HepG2 (cell line): ENCODE results near the gene GLCE. TPM values are rescaled to one million over a fixed set of nuclear protein-coding genes. Genes with fewer than 3 reads are reported as not detected.
A peak's percentile ranks its signal among the peaks of the same experiment; 100 is the strongest.

ENCODE experiments used
- ATAC-seq: fragments of 200-7000 bp; cut with Tn5 transposase; 3 replicates; pipeline ENCODE4 v1.9.1; 2020; ENCODE audit warnings: mild to moderate bottlenecking, moderate library complexity
- BruUV-seq: library from RNA; stranded (reverse); fragments of 400-500 nt; replicated peaks from 2 replicates; lab custom pipeline; 2021; lab: Mats Ljungman, UMichigan
- CTCF ChIA-PET: fragments of 300-600 bp; formaldehyde crosslinking; extraction: SDS; loops from one replicate; lab custom pipeline; 2021; ENCODE audit warnings: low total read pairs, inconsistent platforms, low intra/inter-chr PET ratio; lab: Yijun Ruan, JAX
- POLR2A ChIA-PET: fragments of 350-600 bp; sonication (Branson Sonifier 250); formaldehyde crosslinking; loops from one replicate; lab custom pipeline; 2020; ENCODE audit warnings: antibody characterized with exemption, inconsistent platforms; lab: Yijun Ruan, JAX
- DNase-seq: peaks from one replicate; pipeline ENCODE4 v3.0.0-alpha.2; 2015; ENCODE audit warnings: low spot score
- FAIRE-seq: peaks from 3 replicates; lab custom pipeline; 2011; peaks lifted over from hg19 to GRCh38; lab: Jason Lieb, UNC
- H2AFZ ChIP-seq: one replicate; pipeline ENCODE4 v1.6.1; 2011; ENCODE audit warnings: low read length, inconsistent platforms
- H3K27ac ChIP-seq: fragments of 300-600 bp; 3 replicates; pipeline ENCODE4 v1.8.0; 2011; ENCODE audit warnings: mixed run types, mild to moderate bottlenecking, mixed read lengths, low read length, inconsistent platforms; ENCODE audit not compliant: insufficient read depth; ENCODE audit errors: extremely low read length
- H3K27me3 ChIP-seq, 2 experiments: fragments of 200-600 bp in 1 of 2; 2 replicates in 1 of 2; 3 replicates in 1 of 2; pipeline versions ENCODE4 v1.6.0 to v1.8.0; 2011; ENCODE audit warnings: low read length in 2 of 2, mild to moderate bottlenecking in 2 of 2, moderate library complexity in 2 of 2, inconsistent platforms in 1 of 2; ENCODE audit not compliant: insufficient read depth in 2 of 2, control insufficient read depth in 1 of 2
- H3K36me3 ChIP-seq, 2 experiments: fragments of 200-600 bp in 1 of 2; replicated peaks in 1 of 2; 2 replicates in 1 of 2; 3 replicates in 1 of 2; pipeline versions ENCODE4 v1.5.1 to v1.8.0; 2011; ENCODE audit warnings: low read length in 2 of 2, inconsistent platforms in 1 of 2; ENCODE audit not compliant: insufficient read depth in 2 of 2, control insufficient read depth in 1 of 2
- H3K4me1 ChIP-seq: 2 replicates; pipeline ENCODE4 v1.5.1; 2012; ENCODE audit warnings: low read length, inconsistent platforms; ENCODE audit not compliant: insufficient read depth
- H3K4me2 ChIP-seq: 2 replicates; pipeline ENCODE4 v1.6.0; 2011; ENCODE audit warnings: low read depth, low read length, inconsistent platforms
- H3K4me3 ChIP-seq, 3 experiments: fragments of 200-600 bp in 1 of 3; sonication (generic), shearing (Covaris generic) in 1 of 3; replicated peaks in 1 of 3; 2 replicates each; pipeline ENCODE4 v1.5.1; 2011 to 2016; ENCODE audit warnings: low read length in 3 of 3, inconsistent platforms in 2 of 3, low read depth in 2 of 3, mild to moderate bottlenecking in 2 of 3, control low read depth in 1 of 3, mixed read lengths in 1 of 3; ENCODE audit not compliant: insufficient read depth in 1 of 3
- H3K79me2 ChIP-seq: one replicate; pipeline ENCODE4 v1.6.1; 2011; ENCODE audit warnings: low read length, inconsistent platforms; ENCODE audit not compliant: insufficient read depth
- H3K9ac ChIP-seq: 2 replicates; pipeline ENCODE4 v1.6.0; 2011; ENCODE audit warnings: mild to moderate bottlenecking, low read depth, low read length, inconsistent platforms; ENCODE audit not compliant: insufficient read depth
- H3K9me3 ChIP-seq: 2 replicates; pipeline ENCODE4 v1.5.1; 2012; ENCODE audit warnings: mild to moderate bottlenecking, low read length
- H4K20me1 ChIP-seq: 2 replicates; pipeline ENCODE4 v1.6.0; 2011; ENCODE audit warnings: inconsistent platforms, mild to moderate bottlenecking, low read length, moderate library complexity; ENCODE audit not compliant: insufficient read depth
- ATAD3A ChIP-seq: sonication (generic); formaldehyde crosslinking; IDR thresholded peaks from 2 replicates; pipeline ENCODE4 v1.4.0; 2020; ENCODE audit warnings: missing genetic modification reagents
- DRAP1 ChIP-seq: IDR thresholded peaks from 2 replicates; pipeline ENCODE4 v1.6.1; 2016; ENCODE audit warnings: missing genetic modification reagents, missing compliant biosample characterization
- ELK4 ChIP-seq: sonication (generic); formaldehyde crosslinking; IDR thresholded peaks from 2 replicates; pipeline ENCODE4 v1.9.0; 2021; ENCODE audit warnings: missing genetic modification reagents, borderline replicate concordance
- KDM5B ChIP-seq: sonication (generic); formaldehyde crosslinking; IDR thresholded peaks from 2 replicates; pipeline ENCODE4 v1.4.0; 2020; ENCODE audit warnings: missing genetic modification reagents, mild to moderate bottlenecking, borderline replicate concordance
- KLF15 ChIP-seq: sonication (generic); formaldehyde crosslinking; IDR thresholded peaks from 2 replicates; pipeline ENCODE4 v1.8.1; 2023; ENCODE audit warnings: borderline replicate concordance, mild to moderate bottlenecking, inconsistent platforms, missing genetic modification reagents, mixed read lengths
- NCOA1 ChIP-seq: sonication (generic); formaldehyde crosslinking; IDR thresholded peaks from 2 replicates; pipeline ENCODE4 v1.9.0; 2021; ENCODE audit warnings: missing genetic modification reagents
- NKX3-1 ChIP-seq: sonication (generic); formaldehyde crosslinking; IDR thresholded peaks from 2 replicates; pipeline ENCODE4 v1.5.0; 2020; ENCODE audit warnings: missing genetic modification reagents
- RFXANK ChIP-seq: IDR thresholded peaks from 2 replicates; pipeline ENCODE4 v1.6.1; 2016
- SMC3 ChIP-seq: IDR thresholded peaks from 2 replicates; pipeline ENCODE4 v1.6.1; 2011; ENCODE audit warnings: low read length, improper control_type of control experiment
- SP140L ChIP-seq: sonication (generic); formaldehyde crosslinking; IDR thresholded peaks from 2 replicates; pipeline ENCODE4 v1.4.0; 2020; ENCODE audit warnings: missing genetic modification reagents, borderline replicate concordance
- SP5 ChIP-seq: IDR thresholded peaks from 2 replicates; pipeline ENCODE4 v1.6.1; 2016; ENCODE audit warnings: low read depth, borderline replicate concordance
- TBL1XR1 ChIP-seq: fragments of 150-350 bp; IDR thresholded peaks from 2 replicates; pipeline ENCODE4 v1.6.1; 2014; ENCODE audit warnings: borderline replicate concordance, low read length; ENCODE audit not compliant: partially characterized antibody
- TSC22D2 ChIP-seq: sonication (generic); formaldehyde crosslinking; IDR thresholded peaks from 2 replicates; pipeline ENCODE4 v1.5.1; 2020; ENCODE audit warnings: missing genetic modification reagents, mild to moderate bottlenecking, borderline replicate concordance
- ZNF703 ChIP-seq: sonication (generic); formaldehyde crosslinking; IDR thresholded peaks from 2 replicates; pipeline ENCODE4 v1.5.1; 2020; ENCODE audit warnings: missing genetic modification reagents, mild to moderate bottlenecking, moderate library complexity, borderline replicate concordance
- ZNF724P ChIP-seq: sonication (generic); formaldehyde crosslinking; IDR thresholded peaks from 2 replicates; pipeline ENCODE4 v1.8.0; 2022; ENCODE audit warnings: missing genetic modification reagents, borderline replicate concordance
- in situ Hi-C: cut with HindIII; loops from 2 replicates; pipeline ENCODE4 v1.10.0; 2017; ENCODE audit warnings: low pct_unique_long_range_greater_than_20kb; ENCODE audit not compliant: extremely low pct_ligation_motif_present
- intact Hi-C: fragments of 100-400 bp; cut with micrococcal nuclease; formaldehyde crosslinking; loops from one replicate; pipeline ENCODE4 v1.10.0; 2022; ENCODE audit not compliant: unreplicated experiment
- polyA plus RNA-seq, 8 experiments: library from polyadenylated mRNA; depleted of rRNA in 3 of 8; stranded (reverse) in 7 of 8; unstranded in 1 of 8; fragments of >200 nt; fragmentation: Illumina TruSeq in 4 of 8; extraction: Trizol in 4 of 8; gene quantifications; 2 replicates each; pipeline versions ENCODE4 v1.2.1 to v1.2.3, GENCODE V29; 2011 to 2016; ENCODE audit warnings: low read depth in 4 of 8, missing spikeins in 1 of 8, mixed read lengths in 1 of 8; ENCODE audit not compliant: insufficient read depth in 1 of 8
- total RNA-seq, 5 experiments: library from RNA; depleted of rRNA; stranded (reverse); fragments of >200 nt; fragmentation: Illumina TruSeq; extraction: Trizol; gene quantifications; 2 replicates each; pipeline ENCODE4 v1.2.3, GENCODE V29; 2016; ENCODE audit warnings: low read depth in 1 of 5
- TF ChIP-seq, protein P1 (sequence below): IDR thresholded peaks from 2 replicates; pipeline ENCODE4 v1.6.1; 2016; ENCODE audit warnings: missing biosample characterization, missing genetic modification reagents, low read depth
- TF ChIP-seq, protein P2 (sequence below): sonication (generic); formaldehyde crosslinking; IDR thresholded peaks from 2 replicates; pipeline ENCODE4 v1.5.1; 2020; ENCODE audit warnings: mild to moderate bottlenecking, missing genetic modification reagents, moderate library complexity
- TF ChIP-seq, protein P3 (sequence below): sonication (generic); formaldehyde crosslinking; IDR thresholded peaks from 2 replicates; pipeline ENCODE4 v1.4.0; 2020; ENCODE audit warnings: missing genetic modification reagents

The GLCE gene
- total and polyA plus RNA-seq, 2 of the 13 experiments (the other 11 are each of a cell fraction or from before 2014, with no cell fraction given): 12.9 to 23.4 TPM

DNA sequence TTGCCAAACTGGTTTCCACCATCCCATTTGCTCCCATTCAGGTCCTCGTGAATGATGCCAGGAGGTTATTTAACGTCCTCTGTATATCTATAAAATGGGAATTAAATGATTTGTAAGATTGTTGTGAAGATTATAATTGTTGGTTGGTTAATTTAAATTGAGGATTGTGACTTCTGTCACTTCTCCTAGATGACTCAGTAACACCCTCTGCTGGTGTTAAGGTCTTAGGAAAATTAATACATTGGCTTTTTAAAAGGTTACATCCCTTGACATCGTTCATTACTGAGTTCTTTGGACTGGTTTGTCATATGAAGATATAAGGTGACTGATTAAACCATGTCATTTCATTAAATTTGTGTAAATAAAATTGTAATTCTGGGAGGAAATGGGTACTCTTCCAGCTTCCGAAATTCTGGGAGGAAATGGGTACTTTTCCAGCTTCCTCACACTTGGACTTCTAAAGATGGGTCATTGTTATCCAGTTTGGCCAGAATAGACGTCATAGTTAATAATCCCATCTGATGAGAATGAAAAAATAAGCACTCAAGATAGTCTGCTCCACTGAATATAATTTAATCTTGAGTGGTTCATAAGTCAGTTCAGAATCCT lies 105.0 kb downstream of the GLCE start (continued):
- TF ChIP-seq, protein P1, sequence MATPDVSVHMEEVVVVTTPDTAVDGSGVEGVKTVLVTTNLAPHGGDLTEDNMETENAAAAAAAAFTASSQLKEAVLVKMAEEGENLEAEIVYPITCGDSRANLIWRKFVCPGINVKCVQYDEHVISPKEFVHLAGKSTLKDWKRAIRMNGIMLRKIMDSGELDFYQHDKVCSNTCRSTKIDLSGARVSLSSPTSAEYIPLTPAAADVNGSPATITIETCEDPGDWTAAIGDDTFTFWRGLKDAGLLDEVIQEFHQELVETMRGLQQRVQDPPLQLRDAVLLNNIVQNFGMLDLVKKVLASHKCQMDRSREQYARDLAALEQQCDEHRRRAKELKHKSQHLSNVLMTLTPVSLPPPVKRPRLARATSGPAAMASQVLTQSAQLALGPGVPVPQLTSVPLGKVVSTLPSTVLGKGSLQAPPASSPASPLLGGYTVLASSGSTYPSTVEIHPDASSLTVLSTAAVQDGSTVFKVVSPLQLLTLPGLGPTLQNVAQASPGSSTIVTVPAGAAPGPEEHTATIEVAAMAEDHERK: no peak
- no peak for TF ChIP-seq ZNF703
- no peak for TF ChIP-seq KDM5B (CRISPR knock-in tag)
- TF ChIP-seq SMC3: peak; percentile 69
- no peak for TF ChIP-seq NCOA1 (CRISPR knock-in tag)
- TF ChIP-seq DRAP1 (CRISPR knock-in tag): no peak
- TF ChIP-seq TSC22D2: no peak
- TF ChIP-seq SP140L (CRISPR knock-in tag): no peak

- ATAC-seq (no peak), DNase-seq (no peak), FAIRE-seq (no peak)
- Histone ChIP-seq H3K36me3 (no peaks in the 10 kb centered on the region; a peak in 1 of 5 replicates), H3K27me3 (no peaks in the 10 kb centered on the region), H3K4me2 (no peak overlapping the region), H3K27ac (no peak overlapping the region), H3K9ac (no peak overlapping the region), H3K4me3 (no peak overlapping the region), H3K4me1 (peaks cover 12% of the 10 kb centered on the region), H4K20me1 (no peaks in the 10 kb centered on the region), H3K79me2 (no peaks in the 10 kb centered on the region), H3K9me3 (no peaks in the 10 kb centered on the region), H2AFZ (no peak overlapping the region)
- TF ChIP-seq NKX3-1 (no peak), SP5 (CRISPR knock-in tag) (no peak), RFXANK (CRISPR knock-in tag) (no peak), TBL1XR1 (no peak), ZNF724P (CRISPR knock-in tag) (no peak), KLF15 (CRISPR knock-in tag) (no peak), ELK4 (CRISPR knock-in tag) (no peak), ATAD3A (no peak)
- TF ChIP-seq, protein P2, sequence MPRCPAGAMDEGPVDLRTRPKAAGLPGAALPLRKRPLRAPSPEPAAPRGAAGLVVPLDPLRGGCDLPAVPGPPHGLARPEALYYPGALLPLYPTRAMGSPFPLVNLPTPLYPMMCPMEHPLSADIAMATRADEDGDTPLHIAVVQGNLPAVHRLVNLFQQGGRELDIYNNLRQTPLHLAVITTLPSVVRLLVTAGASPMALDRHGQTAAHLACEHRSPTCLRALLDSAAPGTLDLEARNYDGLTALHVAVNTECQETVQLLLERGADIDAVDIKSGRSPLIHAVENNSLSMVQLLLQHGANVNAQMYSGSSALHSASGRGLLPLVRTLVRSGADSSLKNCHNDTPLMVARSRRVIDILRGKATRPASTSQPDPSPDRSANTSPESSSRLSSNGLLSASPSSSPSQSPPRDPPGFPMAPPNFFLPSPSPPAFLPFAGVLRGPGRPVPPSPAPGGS: no peak
- TF ChIP-seq, protein P3, sequence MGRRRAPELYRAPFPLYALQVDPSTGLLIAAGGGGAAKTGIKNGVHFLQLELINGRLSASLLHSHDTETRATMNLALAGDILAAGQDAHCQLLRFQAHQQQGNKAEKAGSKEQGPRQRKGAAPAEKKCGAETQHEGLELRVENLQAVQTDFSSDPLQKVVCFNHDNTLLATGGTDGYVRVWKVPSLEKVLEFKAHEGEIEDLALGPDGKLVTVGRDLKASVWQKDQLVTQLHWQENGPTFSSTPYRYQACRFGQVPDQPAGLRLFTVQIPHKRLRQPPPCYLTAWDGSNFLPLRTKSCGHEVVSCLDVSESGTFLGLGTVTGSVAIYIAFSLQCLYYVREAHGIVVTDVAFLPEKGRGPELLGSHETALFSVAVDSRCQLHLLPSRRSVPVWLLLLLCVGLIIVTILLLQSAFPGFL (CRISPR knock-in tag): no peak
- ChIA-PET CTCF (no interaction called here), POLR2A (no interaction called here)
- BruUV-seq: no TSS peak
- in situ Hi-C loops (no loop called here), intact Hi-C loops (no loop called here)
Measured at GRCh38 chr15:69271217-69271616, 110.8 kb downstream of the GLCE start.
